ENCODE data around the gene STIM2.

The STIM2 gene

GRCh38 chr4:27040356-27040755, 179.7 kb downstream of the STIM2 start:
- no peak overlapping the region for H4K91ac ChIP-seq (ENCODE audit: low read length)
- no peaks in the 10 kb centered on the region for H3K4me1 ChIP-seq (ENCODE audit: control insufficient read depth, insufficient read depth, low read depth, low read length)
- H2BK5ac ChIP-seq (ENCODE audit: low read depth, low read length, poor library complexity, severe bottlenecking), result no peak overlapping the region
- no peak overlapping the region for H4K8ac ChIP-seq (ENCODE audit: low read length)
- H3K79me1 ChIP-seq (replicated peaks; ENCODE audit: low read length, poor library complexity, severe bottlenecking), result no peaks in the 10 kb centered on the region
- H3K9ac ChIP-seq (ENCODE audit: low read length), result no peak overlapping the region
- no peak overlapping the region for H3K23ac ChIP-seq (ENCODE audit: low read length in 2 of 2)
- no peak overlapping the region for H2BK120ac ChIP-seq (ENCODE audit: low read depth, low read length)
- no peak overlapping the region for H3K14ac ChIP-seq (ENCODE audit: low read length in 2 of 2)
- no peak overlapping the region for H2BK12ac ChIP-seq (ENCODE audit: low read length in 2 of 2)
- peaks cover 9 to 28% of the 10 kb centered on the region in 2 experiments for H3K27me3 ChIP-seq (ENCODE audit: control insufficient read depth in 1 of 2, insufficient read depth in 1 of 2, low read length in 2 of 2)
- H3K27ac ChIP-seq (ENCODE audit: low read length, poor library complexity, severe bottlenecking), result no peak overlapping the region
- no peak overlapping the region for H3K4me3 ChIP-seq (ENCODE audit: insufficient read depth in 1 of 2, low read depth in 1 of 2, low read length in 2 of 2)
- H2AK5ac ChIP-seq (ENCODE audit: low read length, severe bottlenecking), result no peak overlapping the region
- peaks cover 14% of the 10 kb centered on the region for H3K9me3 ChIP-seq (ENCODE audit: control insufficient read depth, low read length)
- no peak for DNase-seq
- no peak overlapping the region for H3K18ac ChIP-seq (ENCODE audit: low read depth in 1 of 2, low read length in 2 of 2)
- no peak overlapping the region for H2AFZ ChIP-seq (ENCODE audit: low read depth, low read length)
- H2BK15ac ChIP-seq (ENCODE audit: low read depth, poor library complexity, severe bottlenecking), result no peak overlapping the region
- no peaks in the 10 kb centered on the region for H3K36me3 ChIP-seq (ENCODE audit: control insufficient read depth in 1 of 2, insufficient read depth in 2 of 2, low read depth in 1 of 2, low read length in 2 of 2)
- H3K4ac ChIP-seq (ENCODE audit: low read depth in 1 of 2, low read length in 2 of 2), result no peak overlapping the region
- no peak overlapping the region for H3K4me2 ChIP-seq (ENCODE audit: low read length, poor library complexity, severe bottlenecking)
- WGBS, result 88% methylated on average over 6 of the region's 6 CpGs

- no peak for DNase-seq
- Histone ChIP-seq H3K27me3 (ENCODE audit: control insufficient read depth in 1 of 2, insufficient read depth in 1 of 2, low read length in 2 of 2) (peaks cover 13 to 33% of the 10 kb centered on the region in 2 experiments), H2BK5ac (ENCODE audit: low read depth, low read length, poor library complexity, severe bottlenecking) (no peak overlapping the region), H2BK120ac (ENCODE audit: low read depth, low read length) (no peak overlapping the region), H3K4me2 (ENCODE audit: low read length, poor library complexity, severe bottlenecking) (no peak overlapping the region), H2AK5ac (ENCODE audit: low read length, severe bottlenecking) (no peak overlapping the region), H3K4ac (ENCODE audit: low read depth in 1 of 2, low read length in 2 of 2) (no peak overlapping the region), H3K9ac (ENCODE audit: low read length) (no peak overlapping the region), H3K4me1 (ENCODE audit: control insufficient read depth, insufficient read depth, low read depth, low read length) (no peaks in the 10 kb centered on the region), H3K36me3 (ENCODE audit: control insufficient read depth in 1 of 2, insufficient read depth in 2 of 2, low read depth in 1 of 2, low read length in 2 of 2) (no peaks in the 10 kb centered on the region), H3K14ac (ENCODE audit: low read length in 2 of 2) (no peak overlapping the region), H3K18ac (ENCODE audit: low read depth in 1 of 2, low read length in 2 of 2) (no peak overlapping the region), H3K79me1 (replicated peaks; ENCODE audit: low read length, poor library complexity, severe bottlenecking) (no peaks in the 10 kb centered on the region), H3K23ac (ENCODE audit: low read length in 2 of 2) (no peak overlapping the region), H3K9me3 (ENCODE audit: control insufficient read depth, low read length) (peaks cover 6% of the 10 kb centered on the region), H2BK12ac (ENCODE audit: low read length in 2 of 2) (no peak overlapping the region), H4K8ac (ENCODE audit: low read length) (no peak overlapping the region), H4K91ac (ENCODE audit: low read length) (no peak overlapping the region), H3K27ac (ENCODE audit: low read length, poor library complexity, severe bottlenecking) (no peak overlapping the region), H3K4me3 (ENCODE audit: insufficient read depth in 1 of 2, low read depth in 1 of 2, low read length in 2 of 2) (no peak overlapping the region), H2BK15ac (ENCODE audit: low read depth, poor library complexity, severe bottlenecking) (no peak overlapping the region), H2AFZ (ENCODE audit: low read depth, low read length) (no peak overlapping the region)
- 73% methylated on average over 2 of the region's 2 CpGs for WGBS
Measured at GRCh38 chr4:27042411-27042810, 181.8 kb downstream of the STIM2 start.

GRCh38 chr4:27043200-27043599, 182.6 kb downstream of the STIM2 start:
- Histone ChIP-seq H3K9ac (ENCODE audit: low read length) (no peak overlapping the region), H3K4me2 (ENCODE audit: low read length, poor library complexity, severe bottlenecking) (no peak overlapping the region), H3K79me1 (replicated peaks; ENCODE audit: low read length, poor library complexity, severe bottlenecking) (no peaks in the 10 kb centered on the region), H3K27me3 (ENCODE audit: control insufficient read depth in 1 of 2, insufficient read depth in 1 of 2, low read length in 2 of 2) (peaks cover 13 to 29% of the 10 kb centered on the region in 2 experiments), H2BK12ac (ENCODE audit: low read length in 2 of 2) (no peak overlapping the region), H3K27ac (ENCODE audit: low read length, poor library complexity, severe bottlenecking) (no peak overlapping the region), H2BK15ac (ENCODE audit: low read depth, poor library complexity, severe bottlenecking) (no peak overlapping the region), H3K18ac (ENCODE audit: low read depth in 1 of 2, low read length in 2 of 2) (no peak overlapping the region), H3K23ac (ENCODE audit: low read length in 2 of 2) (no peak overlapping the region), H2AFZ (ENCODE audit: low read depth, low read length) (no peak overlapping the region), H3K36me3 (ENCODE audit: control insufficient read depth in 1 of 2, insufficient read depth in 2 of 2, low read depth in 1 of 2, low read length in 2 of 2) (no peaks in the 10 kb centered on the region), H3K4me1 (ENCODE audit: control insufficient read depth, insufficient read depth, low read depth, low read length) (no peaks in the 10 kb centered on the region), H2AK5ac (ENCODE audit: low read length, severe bottlenecking) (no peak overlapping the region), H3K9me3 (ENCODE audit: control insufficient read depth, low read length) (peaks cover 6% of the 10 kb centered on the region), H2BK120ac (ENCODE audit: low read depth, low read length) (no peak overlapping the region), H2BK5ac (ENCODE audit: low read depth, low read length, poor library complexity, severe bottlenecking) (no peak overlapping the region), H4K91ac (ENCODE audit: low read length) (no peak overlapping the region), H3K4me3 (ENCODE audit: insufficient read depth in 1 of 2, low read depth in 1 of 2, low read length in 2 of 2) (no peak overlapping the region), H3K4ac (ENCODE audit: low read depth in 1 of 2, low read length in 2 of 2) (no peak overlapping the region), H3K14ac (ENCODE audit: low read length in 2 of 2) (no peak overlapping the region), H4K8ac (ENCODE audit: low read length) (no peak overlapping the region)
- WGBS, result 64% methylated on average over 1 of the region's 1 CpG
- no peak for DNase-seq

GRCh38 chr4:27046851-27047250, 186.2 kb downstream of the STIM2 start:
- H2AK5ac ChIP-seq (ENCODE audit: low read length, severe bottlenecking), result no peak overlapping the region
- no peak overlapping the region for H2AFZ ChIP-seq (ENCODE audit: low read depth, low read length)
- peaks cover 24% of the 10 kb centered on the region in 2 experiments for H3K27me3 ChIP-seq (ENCODE audit: control insufficient read depth in 1 of 2, insufficient read depth in 1 of 2, low read length in 2 of 2)
- H3K18ac ChIP-seq (ENCODE audit: low read depth in 1 of 2, low read length in 2 of 2), result no peak overlapping the region
- H4K91ac ChIP-seq (ENCODE audit: low read length), result no peak overlapping the region
- no peak overlapping the region for H4K8ac ChIP-seq (ENCODE audit: low read length)
- no peaks in the 10 kb centered on the region for H3K4me1 ChIP-seq (ENCODE audit: control insufficient read depth, insufficient read depth, low read depth, low read length)
- H3K36me3 ChIP-seq (ENCODE audit: control insufficient read depth in 1 of 2, insufficient read depth in 2 of 2, low read depth in 1 of 2, low read length in 2 of 2), result no peaks in the 10 kb centered on the region
- no peak for DNase-seq
- H3K4me3 ChIP-seq (ENCODE audit: insufficient read depth in 1 of 2, low read depth in 1 of 2, low read length in 2 of 2), result no peak overlapping the region
- no peak overlapping the region for H3K4me2 ChIP-seq (ENCODE audit: low read length, poor library complexity, severe bottlenecking)
- no peak overlapping the region for H3K27ac ChIP-seq (ENCODE audit: low read length, poor library complexity, severe bottlenecking)
- no peak overlapping the region for H3K4ac ChIP-seq (ENCODE audit: low read depth in 1 of 2, low read length in 2 of 2)
- no peak overlapping the region for H3K14ac ChIP-seq (ENCODE audit: low read length in 2 of 2)
- H2BK12ac ChIP-seq (ENCODE audit: low read length in 2 of 2), result no peak overlapping the region
- no peaks in the 10 kb centered on the region for H3K79me1 ChIP-seq (replicated peaks; ENCODE audit: low read length, poor library complexity, severe bottlenecking)
- no peak overlapping the region for H2BK5ac ChIP-seq (ENCODE audit: low read depth, low read length, poor library complexity, severe bottlenecking)
- H3K9ac ChIP-seq (ENCODE audit: low read length), result no peak overlapping the region
- H2BK120ac ChIP-seq (ENCODE audit: low read depth, low read length), result no peak overlapping the region
- H2BK15ac ChIP-seq (ENCODE audit: low read depth, poor library complexity, severe bottlenecking), result no peak overlapping the region
- H3K23ac ChIP-seq (ENCODE audit: low read length in 2 of 2), result no peak overlapping the region
- H3K9me3 ChIP-seq (ENCODE audit: control insufficient read depth, low read length), result peaks cover 6% of the 10 kb centered on the region
- 33% methylated on average over 1 of the region's 1 CpG for WGBS

Measured in mesenchymal stem cell (in vitro differentiated cells and primary cell).